GM19099 (cell line): Measurements from ENCODE around the gene GOLT1A.

Experiments used
- POLR2A ChIP-seq: IDR thresholded peaks from 3 replicates; pipeline ENCODE4 v1.6.1; 2011; ENCODE audit warnings: low read depth; ENCODE audit not compliant: insufficient read length; ENCODE audit errors: extremely low read depth

GOLT1A gene

GRCh38 chr1:204169858-204170257 lies 43.9 kb downstream of the GOLT1A start:
- no peak for TF ChIP-seq POLR2A

DNA sequence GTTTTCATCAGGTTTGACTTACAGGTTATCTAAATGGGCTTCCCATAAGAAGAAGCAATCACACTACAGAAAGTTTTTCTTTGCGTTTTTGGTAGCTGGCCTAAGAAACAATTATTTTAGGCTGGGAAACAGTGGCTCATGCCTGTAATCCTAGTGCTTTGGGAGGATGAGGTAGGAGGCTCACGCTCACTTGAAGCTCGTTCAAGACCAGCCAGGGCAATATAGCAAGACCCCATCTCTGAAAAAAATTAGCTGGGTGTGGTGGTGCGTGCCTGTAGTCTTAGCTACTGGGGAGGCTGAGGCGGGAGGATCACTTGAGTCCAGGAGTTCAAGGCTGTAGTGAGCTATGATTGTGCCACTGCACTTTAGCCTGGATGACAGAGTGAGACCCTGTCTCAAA lies 46.1 kb downstream of the GOLT1A start:
- TF ChIP-seq POLR2A, result no peak

- no peak for TF ChIP-seq POLR2A
Observed at GRCh38 chr1:204166219-204166618, 47.6 kb downstream of the GOLT1A start, which contains the start of gene REN. TSS of gene REN (minus strand) at chr1:204166337. CDS start at chr1:204166293, 44 bp downstream.

GRCh38 chr1:204162494-204163074 lies 51.2 kb downstream of the GOLT1A start:
- TF ChIP-seq POLR2A, result no peak

- TF ChIP-seq POLR2A, result no peak
Observed at GRCh38 chr1:204161609-204162493, 51.9 kb downstream of the GOLT1A start.

GRCh38 chr1:204157962-204158361 lies 55.8 kb downstream of the GOLT1A start:
- no peak for TF ChIP-seq POLR2A

DNA sequence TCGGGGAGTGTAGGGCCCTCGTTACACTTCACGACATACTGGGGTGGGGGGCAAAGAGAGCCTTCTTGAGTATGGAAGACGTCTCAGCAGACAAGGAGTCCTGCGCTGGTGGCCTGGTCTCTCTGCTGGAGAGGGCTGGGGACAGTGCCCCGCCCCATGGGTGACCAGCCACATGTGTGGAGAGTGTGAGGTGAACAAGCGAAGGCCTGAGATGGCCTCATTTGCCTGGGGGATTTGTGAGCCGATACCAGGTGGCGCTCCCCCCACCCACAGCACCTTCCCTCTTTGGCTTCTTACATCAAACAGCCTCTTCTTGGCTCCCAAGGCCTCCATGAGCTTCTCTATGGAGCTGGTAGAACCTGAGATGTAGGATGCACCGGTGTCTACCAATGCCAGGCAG lies 57.9 kb downstream of the GOLT1A start:
- TF ChIP-seq POLR2A, result no peak

DNA sequence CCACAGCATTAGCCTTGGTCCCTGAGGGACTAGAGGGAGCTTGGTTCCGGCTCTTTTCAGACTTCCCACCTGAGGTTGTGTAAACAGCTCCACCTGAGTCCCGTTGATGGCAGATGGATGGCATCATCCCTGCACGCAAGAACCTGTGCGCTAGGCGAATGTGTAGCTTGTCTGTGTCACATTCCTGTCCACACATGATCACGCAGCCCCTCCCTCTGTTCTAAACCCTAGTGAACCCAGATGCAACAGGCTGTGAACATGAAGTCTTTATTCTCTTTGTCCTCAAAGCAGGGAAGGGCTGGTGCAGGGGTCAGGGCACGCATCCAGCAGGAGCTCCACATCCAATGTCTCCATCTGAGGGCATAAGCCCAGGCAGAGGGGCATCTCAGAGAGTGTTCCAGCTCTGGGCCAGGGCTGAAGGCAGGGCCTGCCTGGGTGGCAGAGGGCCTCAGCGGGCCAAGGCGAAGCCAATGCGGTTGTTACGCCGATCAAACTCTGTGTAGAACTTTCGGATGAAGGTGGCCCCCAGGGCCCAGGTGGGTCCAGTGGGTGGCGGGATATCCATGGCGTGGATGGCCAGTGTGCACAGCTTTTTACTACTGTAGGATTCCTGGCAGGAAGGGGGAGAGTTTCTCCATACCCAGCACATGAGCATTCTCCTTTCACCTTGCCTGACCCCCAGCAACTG lies 59.1 kb downstream of the GOLT1A start:
- TF ChIP-seq POLR2A, result no peak

GRCh38 chr1:204153667-204154066 lies 60.1 kb downstream of the GOLT1A start:
- TF ChIP-seq POLR2A, result no peak

- TF ChIP-seq POLR2A, result no peak
Observed at GRCh38 chr1:204152310-204153044, 61.3 kb downstream of the GOLT1A start.

DNA sequence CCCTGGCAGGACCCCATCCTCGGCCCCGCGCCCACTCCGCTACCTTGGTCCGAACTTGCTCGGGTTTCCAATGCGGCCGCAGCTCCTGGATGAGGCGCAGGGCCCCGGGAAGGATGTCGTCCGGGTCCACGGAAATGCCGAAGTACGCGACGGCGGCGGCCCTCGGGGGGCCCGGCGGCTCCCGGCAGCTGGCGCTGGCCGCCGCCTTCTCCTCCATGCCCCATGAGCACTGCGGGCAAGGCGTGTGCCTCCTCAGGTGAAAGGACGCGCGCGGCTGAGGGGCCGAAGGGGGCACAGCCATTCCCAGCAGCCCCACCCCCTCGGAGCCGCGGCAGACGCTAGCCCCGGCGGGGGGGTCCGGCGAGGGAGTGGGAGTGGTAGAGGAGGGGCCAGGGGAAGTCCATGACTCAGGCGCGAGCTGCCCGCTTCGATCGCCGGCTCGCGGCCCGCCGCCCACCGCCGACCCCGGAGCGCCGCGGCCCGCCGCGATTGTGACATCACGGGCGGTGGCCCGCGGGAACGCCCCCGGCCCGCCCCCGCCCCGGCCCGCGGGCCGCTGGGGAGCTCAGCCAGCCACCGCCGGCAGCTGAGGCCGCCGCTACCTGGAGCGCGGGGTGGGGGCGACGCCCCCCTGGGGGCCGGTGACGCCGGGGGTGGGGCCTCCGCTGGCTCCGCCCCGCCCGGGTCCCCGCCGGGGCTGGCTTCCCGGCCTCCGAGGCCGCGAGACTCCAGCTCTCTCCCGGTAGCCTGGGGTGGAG lies 62.1 kb downstream of the GOLT1A start, which contains the start of gene ETNK2:
Gene ETNK2, minus strand, starts transcription at position 493 of the 758 bp plus-strand sequence. Its CDS starts 192 bp downstream, at position 301.
- no peak for TF ChIP-seq POLR2A

GRCh38 chr1:204150702-204151551 lies 62.9 kb downstream of the GOLT1A start:
- TF ChIP-seq POLR2A, result no peak
